ENCODE measurements around the gene NOX4. TPM values are rescaled to one million over a fixed set of nuclear protein-coding genes. Genes with fewer than 3 reads are reported as not detected.

NOX4 gene
- total RNA-seq, 1 experiment from 2014 or later: 3.0 TPM

- Mint-ChIP-seq H3K4me1 (peaks cover 16 to 26% of the 10 kb centered on the region in 2 experiments), H3K4me3 (no peak overlapping the region), H3K9me3 (no peaks in the 10 kb centered on the region), H3K36me3 (ENCODE audit: insufficient read depth in 1 of 3, low read depth in 3 of 3) (no peaks in the 10 kb centered on the region), H3K27me3 (ENCODE audit: low read depth) (no peaks in the 10 kb centered on the region), H3K27ac (no peak overlapping the region)
- no peak overlapping the region for H3K18ac ChIP-seq (ENCODE audit: insufficient read length, low read depth, low read length)
- no peak for TF ChIP-seq CTCF (conservative IDR thresholded peaks at IDR 0.05)
- H3K4me2 ChIP-seq (ENCODE audit: insufficient read depth, insufficient read length, low read length): no peak overlapping the region
- H2BK5ac ChIP-seq (ENCODE audit: insufficient read length, low read length): no peak overlapping the region
- no CpG with 5 or more reads among the region's 2 CpGs for WGBS (ENCODE audit: extremely low coverage, insufficient read length, low lambda C conversion rate)
- no peak overlapping the region for H3K14ac ChIP-seq (ENCODE audit: insufficient read depth, low read length)
- H2BK120ac ChIP-seq (ENCODE audit: low read depth, low read length, poor library complexity, severe bottlenecking): no peak overlapping the region
- H3K9me3 ChIP-seq (ENCODE audit: control insufficient read depth, low read depth, low read length): no peaks in the 10 kb centered on the region
- no peak overlapping the region for H3K9ac ChIP-seq (ENCODE audit: extremely low read depth, insufficient read length, low read length)
- H3K4ac ChIP-seq (ENCODE audit: low read depth, low read length): no peak overlapping the region
- no peak overlapping the region for H2BK20ac ChIP-seq (ENCODE audit: low read depth, low read length, poor library complexity, severe bottlenecking)
- no peaks in the 10 kb centered on the region; the same call in 1 of the 2 replicates for H3K4me1 ChIP-seq (ENCODE audit: insufficient read depth, low read length)
- H3T11ph ChIP-seq (ENCODE audit: low read length): no peak overlapping the region
- H4K5ac ChIP-seq (ENCODE audit: insufficient read length, low read depth, low read length): no peak overlapping the region
- no peak overlapping the region for H2AK5ac ChIP-seq (ENCODE audit: insufficient read length, low read length)
- no peak overlapping the region for H2BK15ac ChIP-seq (ENCODE audit: low read depth, low read length)
- H3K23ac ChIP-seq (ENCODE audit: insufficient read length, low read depth, low read length): no peak overlapping the region
- H2AFZ ChIP-seq (ENCODE audit: low read length): no peak overlapping the region
- H2BK12ac ChIP-seq (ENCODE audit: insufficient read length, low read depth, low read length): no peak overlapping the region
- DNase-seq: no peak
- no peaks in the 10 kb centered on the region for H3K27me3 ChIP-seq (ENCODE audit: insufficient read depth, low read length)
- no peaks in the 10 kb centered on the region for H3K23me2 ChIP-seq (ENCODE audit: insufficient read length, low read depth, low read length, poor library complexity, severe bottlenecking)
- H3K79me2 ChIP-seq (ENCODE audit: insufficient read depth, low read length): no peaks in the 10 kb centered on the region
- H3K56ac ChIP-seq (ENCODE audit: insufficient read length, low read depth, low read length): no peak overlapping the region
- H4K8ac ChIP-seq (replicated peaks; ENCODE audit: insufficient read length, low read depth, low read length): no peak overlapping the region
- no peaks in the 10 kb centered on the region for H4K20me1 ChIP-seq (ENCODE audit: control insufficient read depth, insufficient read depth, insufficient read length)
- H4K91ac ChIP-seq (ENCODE audit: insufficient read length, low read depth, low read length): no peak overlapping the region
- no peaks in the 10 kb centered on the region for H3K79me1 ChIP-seq (ENCODE audit: insufficient read depth, low read depth, low read length, poor library complexity, severe bottlenecking)
- no peak overlapping the region for H3K27ac ChIP-seq (ENCODE audit: insufficient read length, low read depth, low read length)
These were observed 13.1 kb upstream of the NOX4 start for GRCh38 chr11:89504270-89504669.
